Measurements from ENCODE around the gene THPO. TPM values are rescaled to one million over a fixed set of nuclear protein-coding genes. Genes with fewer than 3 reads are reported as not detected.

THPO gene
- total RNA-seq, 1 experiment from 2014 or later, result 0.55 TPM

GRCh38 chr3:184360070-184360928 is 17.7 kb downstream of the THPO start (continued):
- no peak for TF ChIP-seq AR (CRISPR knock-in tag; IDR thresholded peaks at IDR 0.05)
- TF ChIP-seq ZNF423 (CRISPR knock-in tag; IDR thresholded peaks at IDR 0.05), result no peak
- TF ChIP-seq ZNF512 (CRISPR knock-in tag; IDR thresholded peaks at IDR 0.05; ENCODE audit: borderline replicate concordance), result 0 out of 2 replicates have a peak, but pooled peaks have one; percentile 35
- no peak for TF ChIP-seq ZNF396 (CRISPR knock-in tag; IDR thresholded peaks at IDR 0.05; ENCODE audit: borderline replicate concordance)
- TF ChIP-seq GABPB1 (CRISPR knock-in tag; IDR thresholded peaks at IDR 0.05), result no peak
- no peak for TF ChIP-seq TEAD4 (CRISPR knock-in tag; IDR thresholded peaks at IDR 0.05)

GRCh38 chr3:184359610-184360009 is 18.4 kb downstream of the THPO start:
- H3K4me3 Mint-ChIP-seq, result peak overlapping the region; percentile 78; the same call in 1 of the 2 replicates
- peaks cover 6% of the 10 kb centered on the region; the same call in 1 of the 2 replicates for H3K27me3 Mint-ChIP-seq (ENCODE audit: low read depth)
- ATAC-seq, result no peak
- H3K4me1 Mint-ChIP-seq, result peaks cover 19% of the 10 kb centered on the region
- TF ChIP-seq ERG (CRISPR knock-in tag; IDR thresholded peaks at IDR 0.05), result no peak
- TF ChIP-seq, protein P1, sequence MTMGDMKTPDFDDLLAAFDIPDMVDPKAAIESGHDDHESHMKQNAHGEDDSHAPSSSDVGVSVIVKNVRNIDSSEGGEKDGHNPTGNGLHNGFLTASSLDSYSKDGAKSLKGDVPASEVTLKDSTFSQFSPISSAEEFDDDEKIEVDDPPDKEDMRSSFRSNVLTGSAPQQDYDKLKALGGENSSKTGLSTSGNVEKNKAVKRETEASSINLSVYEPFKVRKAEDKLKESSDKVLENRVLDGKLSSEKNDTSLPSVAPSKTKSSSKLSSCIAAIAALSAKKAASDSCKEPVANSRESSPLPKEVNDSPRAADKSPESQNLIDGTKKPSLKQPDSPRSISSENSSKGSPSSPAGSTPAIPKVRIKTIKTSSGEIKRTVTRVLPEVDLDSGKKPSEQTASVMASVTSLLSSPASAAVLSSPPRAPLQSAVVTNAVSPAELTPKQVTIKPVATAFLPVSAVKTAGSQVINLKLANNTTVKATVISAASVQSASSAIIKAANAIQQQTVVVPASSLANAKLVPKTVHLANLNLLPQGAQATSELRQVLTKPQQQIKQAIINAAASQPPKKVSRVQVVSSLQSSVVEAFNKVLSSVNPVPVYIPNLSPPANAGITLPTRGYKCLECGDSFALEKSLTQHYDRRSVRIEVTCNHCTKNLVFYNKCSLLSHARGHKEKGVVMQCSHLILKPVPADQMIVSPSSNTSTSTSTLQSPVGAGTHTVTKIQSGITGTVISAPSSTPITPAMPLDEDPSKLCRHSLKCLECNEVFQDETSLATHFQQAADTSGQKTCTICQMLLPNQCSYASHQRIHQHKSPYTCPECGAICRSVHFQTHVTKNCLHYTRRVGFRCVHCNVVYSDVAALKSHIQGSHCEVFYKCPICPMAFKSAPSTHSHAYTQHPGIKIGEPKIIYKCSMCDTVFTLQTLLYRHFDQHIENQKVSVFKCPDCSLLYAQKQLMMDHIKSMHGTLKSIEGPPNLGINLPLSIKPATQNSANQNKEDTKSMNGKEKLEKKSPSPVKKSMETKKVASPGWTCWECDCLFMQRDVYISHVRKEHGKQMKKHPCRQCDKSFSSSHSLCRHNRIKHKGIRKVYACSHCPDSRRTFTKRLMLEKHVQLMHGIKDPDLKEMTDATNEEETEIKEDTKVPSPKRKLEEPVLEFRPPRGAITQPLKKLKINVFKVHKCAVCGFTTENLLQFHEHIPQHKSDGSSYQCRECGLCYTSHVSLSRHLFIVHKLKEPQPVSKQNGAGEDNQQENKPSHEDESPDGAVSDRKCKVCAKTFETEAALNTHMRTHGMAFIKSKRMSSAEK (CRISPR knock-in tag; IDR thresholded peaks at IDR 0.05; ENCODE audit: borderline replicate concordance), result no peak
- TF ChIP-seq RORB (CRISPR knock-in tag; IDR thresholded peaks at IDR 0.05), result no peak
- TF ChIP-seq CTCF (IDR thresholded peaks at IDR 0.05), result no peak
- TF ChIP-seq NR3C1 (CRISPR knock-in tag; conservative IDR thresholded peaks at IDR 0.05; ENCODE audit: low read depth), result no peak
- TF ChIP-seq NFYB (CRISPR knock-in tag; conservative IDR thresholded peaks at IDR 0.05; ENCODE audit: low read depth), result no peak
- TF ChIP-seq HMGXB4 (CRISPR knock-in tag; IDR thresholded peaks at IDR 0.05), result no peak
- no peak for TF ChIP-seq ARID4B (CRISPR knock-in tag; IDR thresholded peaks at IDR 0.05; ENCODE audit: borderline replicate concordance)
- no peak for TF ChIP-seq FOXK1 (CRISPR knock-in tag; IDR thresholded peaks at IDR 0.05)
- DNase-seq (ENCODE audit: low spot score), result no peak
- H3K9me3 Mint-ChIP-seq, result no peaks in the 10 kb centered on the region
- ChIA-PET POLR2A (interaction anchor here (1.6 kb wide), 1 partner anchor 23 kb away, joined by 3 read pairs; the partner anchor contains the start of gene FAM131A), CTCF (interaction anchor here (0.6 to 4.8 kb wide), 10 partner anchors 12 to 194 kb away, joined by 4 to 41 read pairs (median 4); no protein-coding TSS in a partner anchor)
- H3K27ac Mint-ChIP-seq, result no peak overlapping the region
- peaks cover 21% of the 10 kb centered on the region for H3K36me3 Mint-ChIP-seq
